Stimulated activated CD4-positive, alpha-beta T cell treated with anti-CD3 and anti-CD28 coated beads, Interleukin-15, amount 100 ng/mL, for 1 hour (primary cell): ENCODE results near the gene SMIM14.
"Not testable (repeated sequence)": the region's sequence is repeated elsewhere in the genome, so short reads cannot be mapped to it uniquely, and the experiment has no call there.

Source experiments
- DNase-seq, 2 donors: peaks; one replicate each; pipeline ENCODE4 v3.0.0-alpha.2; 2020; ENCODE audit warnings: low read depth in 1 of 2, low spot score in 1 of 2

SMIM14 gene

GRCh38 chr4:39502664-39503035 is 136.0 kb downstream of the SMIM14 start:
- not testable (repeated sequence) for DNase-seq

GRCh38 chr4:39502019-39502663 is 136.5 kb downstream of the SMIM14 start:
- no peak for DNase-seq

GRCh38 chr4:39498727-39499020 is 140.0 kb downstream of the SMIM14 start:
- DNase-seq = no peak

GRCh38 chr4:39497909-39498726 is 140.5 kb downstream of the SMIM14 start:
- no peak for DNase-seq
